Left hindlimb (tissue), 1 donor: ENCODE data around the gene PTPRK.
"Not testable (repeated sequence)": the region's sequence is repeated elsewhere in the genome, so short reads cannot be mapped to it uniquely, and the experiment has no call there.

Source experiments
- DNase-seq: peaks from one replicate; pipeline ENCODE4 v3.0.0-alpha.2; 2018

The PTPRK gene

DNA sequence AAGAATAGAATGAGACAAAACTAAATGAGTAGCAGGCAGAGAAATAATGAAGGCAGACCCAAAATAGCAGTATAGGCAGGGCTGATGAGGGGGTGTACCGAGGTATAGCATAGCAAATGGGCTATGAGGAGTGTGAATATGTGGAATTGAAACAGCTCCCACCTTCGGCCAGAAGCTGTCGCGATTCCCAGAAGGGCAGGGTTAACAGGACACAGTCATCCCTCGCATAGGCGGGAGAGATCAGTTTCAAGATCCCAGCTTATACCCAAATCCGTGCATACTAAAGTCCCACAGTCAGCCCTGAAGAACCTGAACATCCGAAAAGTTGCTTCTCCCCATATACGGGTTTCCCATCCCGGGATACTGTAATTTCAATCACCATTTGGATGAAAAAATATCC, 82.7 kb downstream of the PTPRK start:
- no peak for DNase-seq

DNA sequence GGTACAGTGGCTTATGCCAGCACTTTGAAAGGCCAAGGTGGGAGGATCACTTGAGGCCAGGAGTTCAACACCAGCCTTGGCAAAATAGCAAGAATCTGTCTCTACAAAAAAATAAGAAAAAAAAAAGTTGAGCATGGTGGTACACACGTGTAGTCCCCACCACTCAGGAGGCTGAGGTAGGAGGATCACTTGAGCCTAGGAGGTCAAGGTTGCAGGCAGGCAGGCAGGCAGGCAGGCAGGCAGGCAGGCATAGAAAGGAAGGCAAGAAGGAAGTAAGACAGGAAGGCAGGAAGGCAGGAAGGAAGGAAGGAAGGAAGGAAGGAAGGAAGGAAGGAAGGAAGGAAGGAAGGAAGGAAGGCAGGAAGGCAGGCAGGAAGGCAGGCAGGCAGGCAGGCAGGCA, 85.6 kb downstream of the PTPRK start:
- not testable (repeated sequence) for DNase-seq

DNA sequence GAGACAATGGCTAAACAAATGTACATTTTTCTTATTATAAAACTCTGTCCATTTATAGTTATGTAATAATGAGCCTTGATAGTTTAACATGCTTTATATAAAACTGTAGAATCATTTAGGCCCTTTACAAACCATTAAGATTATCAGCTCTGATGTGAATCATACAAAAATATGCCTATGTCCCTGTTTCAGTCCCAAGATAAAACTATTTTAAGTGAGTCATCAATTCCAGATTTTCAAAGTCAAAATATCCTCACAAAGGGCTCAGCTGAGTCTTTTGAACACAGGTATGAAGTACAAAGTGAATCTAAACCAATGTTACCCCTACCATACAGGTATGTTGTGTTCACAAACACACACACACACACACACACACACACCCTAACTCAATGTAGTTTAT, 88.0 kb downstream of the PTPRK start:
- no peak for DNase-seq

DNA sequence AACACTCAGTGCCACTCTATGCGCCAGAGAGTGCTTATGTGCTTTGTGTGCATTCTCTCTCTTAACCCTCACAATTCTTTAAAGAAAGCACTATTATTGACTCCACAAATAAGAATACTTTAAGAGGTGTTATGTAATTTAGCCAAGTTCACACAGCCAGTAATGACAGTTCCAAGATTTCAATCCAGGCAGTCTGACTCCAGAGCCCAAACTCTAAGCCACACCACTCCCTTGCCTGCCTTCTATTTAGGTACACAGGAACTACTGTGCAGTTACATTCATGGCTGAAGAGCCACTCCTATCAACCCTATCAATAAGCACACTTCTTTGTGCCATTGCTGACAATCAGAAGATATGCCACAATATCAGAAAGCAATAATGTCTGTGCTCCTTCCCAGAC, 93.3 kb downstream of the PTPRK start:
- DNase-seq: no peak

DNA sequence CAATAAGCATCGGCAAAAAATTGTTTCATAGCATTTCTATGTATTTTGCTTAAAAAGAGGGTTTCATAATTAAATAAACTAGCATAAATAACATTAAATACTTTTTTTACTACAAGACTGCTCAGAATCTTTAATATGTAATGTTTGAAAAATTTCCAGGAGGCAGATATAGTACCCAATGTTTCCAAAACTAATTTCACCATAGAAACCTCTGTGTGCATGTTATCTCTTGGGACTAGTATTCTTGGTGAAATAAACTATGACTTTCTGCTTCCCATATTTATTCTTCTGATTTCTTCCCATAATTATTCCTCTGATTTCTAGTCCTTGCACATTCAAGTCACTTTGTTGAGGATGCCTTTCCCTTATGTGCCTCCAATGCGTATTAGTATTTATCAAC, 94.5 kb downstream of the PTPRK start:
- DNase-seq: no peak

DNA sequence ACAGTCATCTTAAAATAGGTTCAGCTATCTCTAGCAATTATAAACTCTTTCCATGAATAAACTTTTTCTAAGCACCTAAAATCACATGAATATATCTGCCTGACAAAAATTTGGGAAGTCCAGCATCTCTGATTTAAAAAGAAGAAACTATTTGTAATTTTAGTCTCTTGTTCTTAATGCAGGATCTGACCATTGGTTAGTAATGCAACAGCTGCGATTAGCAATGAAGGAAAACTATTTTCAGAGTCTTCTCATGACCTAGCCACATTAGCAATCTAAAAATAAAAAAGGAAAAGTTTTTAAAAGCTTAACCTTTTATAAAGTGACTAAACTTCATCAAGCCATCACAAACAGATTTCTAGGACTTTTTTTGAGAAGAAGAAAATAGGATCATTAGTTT, 97.5 kb downstream of the PTPRK start:
- DNase-seq: no peak

DNA sequence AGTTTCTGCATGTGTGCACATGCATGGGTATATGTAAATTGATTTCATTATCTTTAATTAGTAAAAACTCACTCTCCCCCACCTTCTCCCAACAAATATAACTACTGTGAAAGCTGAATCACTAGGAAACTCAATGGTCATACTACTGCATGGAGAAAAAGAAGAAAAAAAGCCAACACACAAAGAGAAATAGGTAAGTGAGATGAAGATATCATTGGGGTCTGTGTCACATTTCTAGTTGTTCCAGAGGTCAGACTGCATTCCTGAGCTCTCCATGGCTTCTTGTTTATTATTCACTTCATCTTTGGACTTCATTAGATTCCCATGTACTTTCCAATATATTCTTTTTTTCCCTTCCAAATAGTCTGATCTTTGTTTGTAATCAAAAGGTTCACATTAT, 98.2 kb downstream of the PTPRK start:
- DNase-seq: no peak

DNA sequence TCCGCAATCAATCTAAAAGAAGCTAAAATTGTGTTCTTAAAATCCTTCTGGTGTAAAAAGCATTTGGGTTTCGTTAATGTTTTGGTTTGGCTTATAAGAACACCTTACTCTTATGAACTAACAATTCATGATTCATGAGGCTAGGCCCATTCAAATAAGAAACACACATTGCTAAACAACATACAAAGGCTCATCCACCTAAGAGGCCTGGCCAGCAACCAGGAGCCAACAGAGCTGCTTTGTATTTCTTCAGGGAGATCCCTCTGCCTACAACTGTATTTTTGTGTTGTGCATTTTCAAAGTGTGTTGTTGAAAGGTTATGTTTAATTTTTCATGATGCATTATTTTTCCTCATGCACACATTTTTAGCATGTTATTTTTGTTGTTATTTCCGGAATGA, 98.6 kb downstream of the PTPRK start:
- DNase-seq: no peak

DNA sequence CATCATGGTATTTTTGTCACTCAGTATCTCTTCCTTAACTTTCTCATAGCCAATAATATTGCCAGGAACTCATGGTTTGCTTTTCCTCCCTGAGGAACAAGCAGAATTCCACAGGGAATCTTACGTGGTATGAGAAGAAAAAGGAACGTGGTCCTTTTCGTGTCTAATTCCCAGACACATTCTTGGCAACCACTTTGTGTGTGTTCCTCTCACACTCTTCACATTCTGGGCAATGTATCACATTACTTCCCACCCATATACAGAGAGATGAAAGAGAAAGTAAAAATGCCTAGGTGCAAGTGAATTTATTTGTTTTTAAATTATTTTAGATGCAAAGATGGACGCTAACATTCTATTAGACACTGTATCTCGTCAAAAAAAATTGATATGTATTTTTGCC, 102.7 kb downstream of the PTPRK start:
- DNase-seq: no peak

DNA sequence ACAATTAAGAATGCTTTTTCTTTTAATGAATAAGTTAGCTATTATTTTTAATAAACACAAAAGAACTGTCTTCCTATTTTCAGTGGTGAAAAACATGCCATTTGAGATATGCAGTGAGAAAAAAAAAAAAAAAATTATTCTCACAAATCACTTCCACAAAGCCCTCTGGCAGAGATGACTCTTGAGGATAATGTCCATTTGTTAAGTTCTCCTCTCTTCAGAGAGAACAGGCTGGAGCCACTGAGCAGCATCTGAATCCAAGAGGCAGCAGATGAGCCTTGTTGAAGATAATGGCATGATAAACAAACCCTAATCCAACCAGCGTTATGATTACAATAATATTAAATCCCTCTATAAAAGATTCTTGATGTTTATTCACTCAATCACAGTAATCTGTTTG, 105.0 kb downstream of the PTPRK start:
- DNase-seq: no peak

DNA sequence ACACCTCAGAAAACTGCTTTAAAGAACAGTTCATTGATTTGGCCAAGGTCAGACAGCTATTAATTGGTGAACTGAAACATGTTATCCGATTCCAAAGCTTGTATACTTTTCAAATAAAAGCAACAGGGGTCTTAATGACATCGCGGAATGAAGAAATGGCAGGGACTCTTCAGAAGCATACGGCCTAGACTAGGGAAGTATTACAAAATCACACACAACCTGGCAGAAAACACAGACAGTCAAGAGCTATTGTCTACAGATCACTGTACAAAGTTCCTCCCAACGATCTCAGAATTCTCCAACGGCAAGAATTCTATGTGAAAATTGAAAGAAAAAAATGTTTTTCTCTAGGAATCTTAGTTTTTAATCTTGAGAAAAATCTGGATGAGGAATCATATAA, 105.5 kb downstream of the PTPRK start:
- no peak for DNase-seq

DNA sequence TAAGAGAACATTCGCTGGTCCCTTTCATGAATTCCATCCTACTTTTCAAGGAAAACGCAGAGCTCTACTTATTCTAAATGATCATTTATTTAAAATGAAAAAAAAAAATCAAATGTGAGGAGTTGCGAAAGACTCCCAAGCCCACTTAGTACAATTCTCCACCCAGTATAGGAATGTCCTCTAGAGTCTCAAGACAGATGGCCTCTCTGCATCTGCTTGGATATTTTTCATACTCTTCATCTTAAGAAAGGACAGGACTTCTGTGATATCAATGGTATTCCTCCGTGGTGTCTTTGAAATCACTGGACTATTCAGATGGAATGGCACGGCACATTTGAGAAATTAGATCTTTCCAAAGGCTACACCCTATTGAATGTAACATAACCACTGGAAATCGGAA, 107.1 kb downstream of the PTPRK start:
- DNase-seq: no peak

DNA sequence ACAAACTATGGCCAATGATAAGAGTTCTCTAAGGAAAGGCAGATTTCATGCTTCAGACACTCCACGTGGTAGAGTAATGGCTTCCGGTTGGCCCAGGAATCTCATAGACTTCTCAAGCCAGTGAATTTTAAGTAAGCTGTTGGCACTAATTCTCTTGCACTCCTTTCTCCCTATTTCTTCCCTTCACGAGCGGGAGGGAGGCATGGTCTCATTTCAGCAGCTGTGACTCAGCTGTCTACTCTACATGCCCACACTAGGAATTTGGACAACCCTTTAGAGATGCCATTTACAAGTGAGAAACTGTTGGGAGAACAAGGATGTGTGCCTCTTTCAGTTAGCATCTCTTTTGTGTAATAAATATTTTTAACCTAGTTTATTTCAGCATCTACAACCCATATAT, 107.7 kb downstream of the PTPRK start:
- no peak for DNase-seq

DNA sequence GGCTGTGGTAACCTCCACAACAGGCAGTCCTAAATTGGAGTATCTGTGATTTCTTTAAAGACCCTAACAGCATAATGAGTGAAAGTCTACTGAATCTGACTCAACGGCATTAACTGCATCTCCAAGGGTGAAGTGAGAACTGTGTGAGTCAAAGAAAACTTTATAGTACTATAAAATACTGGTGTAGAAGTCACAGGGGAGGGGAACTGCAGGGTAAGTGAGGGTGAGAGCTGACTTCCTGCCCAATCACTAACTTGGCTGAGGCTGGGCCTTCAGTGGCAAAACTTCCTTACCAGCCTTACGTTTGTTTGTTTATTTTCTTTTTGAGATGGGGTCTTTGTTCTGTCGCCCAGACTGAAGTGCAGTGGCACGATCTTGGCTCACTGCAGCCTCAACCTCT, 109.8 kb downstream of the PTPRK start:
- no peak for DNase-seq

DNA sequence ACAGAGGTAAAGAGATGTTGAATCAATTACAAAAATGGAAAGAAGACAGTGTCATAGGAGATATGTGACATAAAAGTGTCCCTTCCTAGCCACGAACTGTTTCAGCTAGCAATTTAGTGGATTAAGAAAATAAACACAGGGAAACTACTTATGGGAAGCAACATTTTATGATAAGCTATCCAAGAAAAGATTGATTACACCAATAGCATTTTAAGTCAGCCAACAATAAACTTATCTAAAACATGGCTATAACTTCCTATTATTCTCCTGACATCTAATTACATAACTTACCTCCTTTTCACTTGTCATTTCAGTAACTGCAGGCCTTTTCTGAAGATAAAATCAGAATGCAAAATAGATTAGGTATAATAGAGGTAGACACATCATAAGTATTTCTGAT, 111.4 kb downstream of the PTPRK start:
- DNase-seq: no peak

DNA sequence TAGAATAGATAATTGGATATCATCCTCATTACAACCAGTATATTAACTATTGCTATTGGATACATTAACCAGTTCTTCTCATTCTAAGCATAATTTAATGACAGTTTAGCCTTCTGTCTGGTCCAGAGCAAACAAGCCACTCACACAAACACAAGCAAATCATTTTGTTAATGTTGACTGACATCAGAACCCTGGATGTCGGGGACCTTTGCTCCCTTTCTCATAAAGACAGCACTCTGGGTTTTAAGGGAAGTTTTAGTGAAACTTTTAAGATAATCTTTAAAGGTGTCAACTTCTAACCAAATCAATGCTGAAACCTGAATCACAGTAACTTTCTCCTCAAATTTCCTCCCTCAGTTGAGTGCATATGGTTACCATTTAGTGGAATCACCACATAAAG, 113.9 kb downstream of the PTPRK start:
- DNase-seq: no peak

DNA sequence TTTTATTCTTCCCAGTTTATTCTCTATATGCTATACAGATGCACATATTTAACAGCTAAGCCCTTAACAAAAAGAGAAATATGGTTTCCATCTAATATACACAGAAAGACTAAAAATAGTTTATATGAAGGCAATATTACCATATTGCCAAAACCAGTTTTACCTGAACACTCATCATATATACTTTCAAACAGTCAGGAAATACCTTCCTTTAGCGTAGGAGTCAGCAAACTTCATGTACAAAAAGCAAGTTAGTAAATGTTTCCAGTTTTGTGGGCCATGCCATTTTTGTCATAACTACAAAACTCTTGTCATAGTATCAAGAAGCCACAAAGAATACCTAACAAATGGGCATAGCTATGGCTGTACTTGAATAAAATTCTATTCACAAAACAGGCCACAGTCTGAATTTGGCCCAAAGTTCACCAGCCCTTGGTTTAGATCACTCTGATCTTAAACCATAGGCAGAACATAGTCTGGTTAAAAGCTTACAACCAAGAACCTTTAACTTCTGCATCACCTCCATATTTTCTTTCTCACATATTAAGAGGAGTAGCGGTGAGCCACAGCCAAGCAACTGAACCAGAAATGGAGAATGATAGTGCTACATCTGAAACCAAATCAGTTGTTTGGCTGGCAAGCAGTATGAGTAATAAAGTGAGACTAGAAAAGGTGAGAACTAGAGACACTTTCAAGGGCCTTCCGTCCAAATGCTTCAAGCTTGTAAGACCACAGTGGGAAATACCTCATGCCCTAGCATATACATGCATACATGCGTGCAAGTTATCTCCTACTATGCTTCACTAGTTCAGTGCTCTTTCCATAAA, 116.6 kb downstream of the PTPRK start:
- DNase-seq: no peak

DNA sequence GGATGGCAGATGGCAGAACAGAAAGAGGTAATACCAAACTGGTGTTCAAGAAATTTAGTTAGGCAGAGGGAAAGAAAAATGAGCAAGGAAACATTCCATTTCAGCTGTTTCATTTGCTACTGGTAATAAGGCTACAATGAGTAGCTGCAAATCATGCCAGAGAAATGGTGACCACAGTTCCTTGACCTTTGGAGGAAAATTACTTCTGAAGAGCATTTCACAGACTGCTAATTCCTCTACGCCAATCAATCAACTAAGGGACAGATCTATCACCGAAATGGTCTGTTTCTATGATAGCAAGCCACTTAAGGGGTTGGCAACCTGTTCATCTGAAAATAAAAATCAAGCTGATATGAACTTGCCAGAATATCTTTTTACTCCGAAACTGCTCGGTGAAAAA, 119.5 kb downstream of the PTPRK start:
- DNase-seq: no peak

DNA sequence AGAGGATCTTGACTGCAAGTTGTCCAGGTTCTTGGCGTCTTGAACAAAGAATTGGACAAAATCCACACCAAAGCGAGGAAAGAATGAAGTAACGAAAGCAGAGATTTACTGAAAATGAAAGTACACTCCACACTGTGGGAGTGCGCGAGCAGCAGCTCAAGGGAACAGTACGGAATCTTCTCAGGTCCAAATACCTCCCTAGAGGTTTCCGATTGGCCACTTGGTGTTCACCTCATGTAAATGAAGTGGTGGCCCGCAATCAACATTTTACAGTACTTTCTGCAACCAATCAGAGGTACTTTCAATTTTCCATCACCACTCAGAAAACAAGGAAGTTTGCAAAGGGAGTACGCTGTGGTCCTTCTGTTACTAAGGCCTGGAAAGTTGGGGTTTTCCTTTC, 122.4 kb downstream of the PTPRK start:
- no peak for DNase-seq

DNA sequence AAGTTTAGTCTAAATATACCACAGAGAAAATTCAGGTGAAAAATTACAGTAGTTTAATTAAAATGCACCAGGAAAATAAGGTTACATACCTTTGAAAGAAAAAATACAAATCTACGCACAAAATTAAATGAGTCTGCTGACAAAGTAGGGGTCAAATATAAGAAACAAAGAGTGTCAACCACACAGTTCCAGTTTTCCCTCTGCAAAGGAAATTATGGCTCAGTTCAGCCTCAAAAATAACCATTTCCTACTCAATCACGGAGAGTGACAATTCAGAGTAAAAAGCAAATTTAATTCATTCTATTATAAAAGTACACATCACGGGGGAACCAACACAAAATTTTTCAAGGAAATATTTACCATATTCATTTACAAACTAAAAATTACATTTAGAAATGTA, 124.8 kb downstream of the PTPRK start:
- DNase-seq: no peak

DNA sequence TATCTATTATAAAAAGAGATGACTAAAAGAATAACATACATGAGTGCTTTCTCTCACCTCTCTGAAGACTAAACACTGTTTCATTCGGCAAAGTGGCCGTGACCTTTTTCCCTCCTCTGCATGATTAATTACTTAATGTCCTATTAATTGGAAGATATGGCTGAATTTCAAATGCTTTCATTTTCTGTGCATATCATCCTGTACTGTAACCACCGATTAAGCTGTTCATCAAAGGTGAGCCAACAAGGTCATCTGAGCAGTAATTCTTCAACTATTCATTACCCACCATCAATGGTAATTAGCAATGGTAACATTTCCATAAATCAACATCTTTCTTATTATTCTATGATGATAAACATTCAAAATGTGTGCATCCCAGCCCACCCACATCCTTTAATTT, 125.2 kb downstream of the PTPRK start:
- DNase-seq: no peak

DNA sequence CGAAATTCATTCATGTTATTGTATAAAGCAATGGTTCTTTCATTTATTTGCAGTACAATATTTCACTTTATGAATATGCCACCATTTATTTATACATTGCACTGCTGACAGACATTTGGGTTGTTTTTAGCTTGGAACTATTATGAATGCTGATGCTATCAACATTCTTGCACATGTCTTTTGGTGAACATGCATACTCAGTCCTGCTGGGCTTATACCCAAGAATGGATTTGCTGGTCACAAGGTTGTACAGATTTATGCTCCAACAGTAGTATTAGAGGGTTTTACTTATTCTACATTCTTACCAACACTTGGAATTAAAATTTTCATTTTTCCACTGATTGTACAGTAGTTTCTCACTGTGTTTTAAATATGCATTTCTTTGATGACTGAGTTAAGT, 126.2 kb downstream of the PTPRK start:
- DNase-seq: no peak

DNA sequence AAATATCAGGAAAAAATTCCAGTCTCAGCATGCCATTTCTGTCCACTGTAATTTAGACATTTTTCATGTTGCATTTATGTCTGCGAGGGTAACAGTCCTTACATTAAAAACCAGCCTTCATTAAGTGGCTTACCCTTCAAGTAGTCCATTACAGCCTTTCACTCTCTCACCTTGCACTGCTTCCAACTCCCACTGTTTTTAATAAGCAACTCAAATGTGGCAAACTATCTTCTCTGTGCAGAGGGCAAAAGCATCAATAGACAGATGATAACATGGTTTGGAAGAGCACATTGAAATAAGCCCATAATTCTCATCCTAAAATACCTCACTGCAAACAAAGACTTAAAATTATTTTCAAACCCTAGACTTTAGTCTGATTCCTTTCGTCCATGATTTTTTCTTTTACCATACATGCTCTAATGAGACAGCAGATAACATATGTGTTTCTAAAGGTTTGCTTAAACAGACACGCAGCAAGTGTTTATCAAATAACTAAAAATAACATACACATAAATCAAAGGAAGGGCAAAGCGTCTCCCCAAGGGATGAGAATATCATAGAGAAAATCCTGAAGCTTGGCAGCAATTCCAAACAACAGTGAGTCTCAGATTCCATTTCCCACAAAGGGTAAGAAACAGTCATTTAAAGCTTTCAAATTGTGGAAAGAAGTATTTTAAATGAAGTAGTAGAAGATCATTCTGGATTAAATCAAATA, 130.4 kb downstream of the PTPRK start:
- no peak for DNase-seq

DNA sequence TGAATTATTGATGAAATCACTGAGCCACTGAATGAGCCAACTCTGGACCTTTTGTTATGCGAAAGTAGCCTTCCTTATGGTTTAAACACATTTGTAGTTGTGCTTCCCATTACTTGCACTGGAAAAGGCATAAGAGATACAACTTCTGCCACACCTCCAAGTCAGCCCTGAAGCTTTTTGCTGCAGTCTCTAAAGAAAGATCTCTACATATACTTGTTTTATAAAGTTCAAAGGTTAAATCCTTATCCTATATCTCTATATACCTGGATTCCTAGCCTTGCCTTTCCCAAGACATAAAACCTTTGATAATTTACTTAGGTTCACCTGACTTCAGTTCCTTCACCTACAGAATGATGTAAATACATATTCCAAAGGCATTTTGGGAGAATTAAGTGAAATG, 132.0 kb downstream of the PTPRK start:
- no peak for DNase-seq

DNA sequence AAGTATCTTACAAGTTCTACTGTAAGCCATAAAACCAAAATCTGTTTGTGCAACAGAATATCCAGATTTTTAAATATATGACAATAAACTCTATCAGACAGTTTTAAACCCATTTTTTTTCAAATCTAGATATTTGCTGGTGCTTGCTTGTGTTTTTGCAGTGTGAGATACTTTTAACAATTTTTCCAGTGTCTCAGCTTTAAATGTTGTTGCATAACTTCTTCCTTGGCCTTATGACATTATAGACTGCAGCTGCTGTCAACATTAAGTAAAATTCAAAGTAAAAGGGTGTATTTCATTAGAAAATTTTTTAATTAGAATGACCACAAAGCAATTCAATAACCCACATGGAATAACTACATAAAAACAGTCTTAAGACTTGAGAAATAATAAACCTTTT, 139.5 kb downstream of the PTPRK start:
- no peak for DNase-seq
